Activated CD4-positive, alpha-beta T cell treated with anti-CD3 and anti-CD28 coated beads for 4 hours (primary cell): ENCODE results near the gene COL18A1.
"Not testable (repeated sequence)": the region's sequence is repeated elsewhere in the genome, so short reads cannot be mapped to it uniquely, and the experiment has no call there.

Experiments
- DNase-seq, 2 donors: peaks; one replicate each; pipeline ENCODE4 v3.0.0-alpha.2; 2020

Gene COL18A1

DNA sequence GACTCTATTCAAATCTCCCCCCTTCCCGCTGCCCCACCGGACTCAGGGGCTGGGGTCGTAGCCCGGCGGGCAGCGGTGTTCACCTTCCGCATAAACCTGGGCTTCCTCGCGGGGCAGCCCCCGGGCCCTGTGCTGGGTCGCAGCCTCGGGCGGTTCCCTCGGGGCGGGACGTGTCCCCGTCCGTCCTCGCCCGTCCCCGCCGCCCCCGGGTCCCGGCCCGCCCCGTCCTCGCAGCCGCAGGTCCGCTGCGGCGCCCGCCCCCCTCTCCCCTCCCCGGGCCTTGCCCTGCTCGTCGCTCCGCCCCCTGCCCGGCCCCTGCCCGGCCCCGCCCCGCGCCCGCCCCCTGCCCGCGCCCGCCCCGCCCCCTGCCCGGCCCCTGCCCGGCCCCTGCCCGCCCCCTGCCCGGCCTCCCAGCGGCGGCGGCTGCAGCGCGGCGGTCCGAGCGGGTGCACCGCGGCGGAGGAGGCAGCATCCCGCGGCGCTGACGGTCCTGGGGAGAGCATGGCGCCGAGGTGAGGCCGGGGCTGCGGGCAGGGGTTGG, at the start of gene COL18A1:
Gene COL18A1, plus strand, starts transcription at position 436 of the 541 bp plus-strand sequence. Its CDS starts 66 bp downstream, at position 502.
- peak; percentile 40 to 44 for DNase-seq

DNA sequence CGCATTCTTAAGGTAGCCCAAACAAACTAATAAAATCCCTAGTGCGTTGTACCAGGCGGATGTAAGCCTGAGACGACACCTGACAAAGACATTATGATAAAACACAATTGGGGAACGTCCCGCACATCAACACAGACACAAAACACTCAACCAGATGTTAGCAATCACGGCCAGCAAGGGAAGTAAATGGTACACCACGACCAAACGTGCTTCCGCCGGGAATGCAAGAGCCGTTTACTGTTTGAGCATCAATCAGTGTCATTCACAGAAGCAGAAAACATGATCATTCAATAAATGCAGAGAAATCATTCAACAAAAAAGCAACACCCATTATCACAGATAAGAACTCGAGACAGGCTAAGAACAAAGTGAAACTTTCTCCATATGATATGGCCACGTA, 49.4 kb upstream of the COL18A1 start:
- no peak for DNase-seq

DNA sequence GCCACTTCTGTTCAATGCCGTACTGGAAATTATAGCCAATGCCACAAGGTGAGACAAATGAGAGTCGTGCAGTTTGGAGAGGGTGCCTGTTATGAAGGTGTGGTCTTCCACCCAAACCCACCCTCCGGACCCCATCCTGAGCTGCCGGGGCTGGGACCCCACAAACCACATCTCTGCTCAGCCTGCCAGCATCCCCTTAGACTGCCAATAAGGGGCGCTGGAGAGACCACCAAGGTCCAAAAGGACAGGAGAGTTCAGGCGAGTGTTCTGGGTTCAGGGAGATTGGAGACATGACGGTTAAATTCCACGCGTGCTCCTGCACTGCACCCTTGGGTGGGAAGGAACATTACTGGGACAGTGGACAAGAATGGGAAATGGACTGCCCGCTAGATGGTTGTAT, 48.7 kb upstream of the COL18A1 start:
- no peak for DNase-seq

GRCh38 chr21:45356653-45357435, 48.1 kb upstream of the COL18A1 start:
- DNase-seq, result no peak

DNA sequence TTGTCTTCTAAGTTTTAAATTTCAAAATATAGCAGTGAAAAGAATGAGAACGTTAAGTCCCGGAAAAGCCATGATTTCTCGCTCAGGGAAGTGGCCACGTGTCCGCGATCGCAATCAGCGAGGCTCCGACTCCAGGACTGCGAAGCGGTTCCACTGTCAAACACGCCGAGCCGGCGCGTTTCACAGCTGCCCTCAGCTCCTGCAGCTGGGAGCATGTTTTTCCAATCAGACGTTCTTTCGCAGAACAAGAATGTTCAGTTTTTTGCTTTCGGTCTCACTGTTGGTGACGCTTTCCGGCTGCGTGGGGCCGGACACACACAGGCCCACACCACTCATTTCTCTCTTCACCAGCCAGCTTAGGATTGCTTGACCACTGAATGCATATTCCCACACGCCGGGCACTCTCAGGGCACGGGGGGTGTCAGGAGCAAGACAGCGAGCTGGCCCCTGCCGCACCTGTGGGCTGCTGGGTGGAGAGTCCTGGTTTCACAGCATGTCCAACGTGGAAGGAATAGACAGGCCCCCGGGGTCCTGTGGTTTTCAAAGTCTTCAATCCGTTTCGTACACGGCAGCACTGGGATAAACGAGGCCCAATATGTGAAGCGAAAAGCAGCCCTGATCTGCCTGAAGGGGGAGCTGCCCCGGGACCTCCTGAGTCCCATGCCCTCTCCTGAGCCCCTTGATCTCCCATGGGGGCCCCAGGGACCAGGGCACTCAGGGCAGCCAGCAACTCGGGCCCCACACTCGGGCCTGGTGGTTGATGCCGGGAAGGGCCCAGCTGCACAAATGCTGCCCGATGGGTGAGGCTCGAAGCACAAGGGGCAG, 47.3 kb upstream of the COL18A1 start:
- no peak for DNase-seq

- DNase-seq, result no peak
These were observed 46.7 kb upstream of the COL18A1 start for GRCh38 chr21:45358261-45358670.

- no peak for DNase-seq
These were observed 46.2 kb upstream of the COL18A1 start for GRCh38 chr21:45358711-45359310.

- no peak for DNase-seq
These were observed 45.3 kb upstream of the COL18A1 start for GRCh38 chr21:45359451-45360217.

GRCh38 chr21:45361033-45361997, 43.6 kb upstream of the COL18A1 start:
- no peak for DNase-seq

GRCh38 chr21:45362077-45362747, 42.8 kb upstream of the COL18A1 start:
- DNase-seq, result no peak

DNA sequence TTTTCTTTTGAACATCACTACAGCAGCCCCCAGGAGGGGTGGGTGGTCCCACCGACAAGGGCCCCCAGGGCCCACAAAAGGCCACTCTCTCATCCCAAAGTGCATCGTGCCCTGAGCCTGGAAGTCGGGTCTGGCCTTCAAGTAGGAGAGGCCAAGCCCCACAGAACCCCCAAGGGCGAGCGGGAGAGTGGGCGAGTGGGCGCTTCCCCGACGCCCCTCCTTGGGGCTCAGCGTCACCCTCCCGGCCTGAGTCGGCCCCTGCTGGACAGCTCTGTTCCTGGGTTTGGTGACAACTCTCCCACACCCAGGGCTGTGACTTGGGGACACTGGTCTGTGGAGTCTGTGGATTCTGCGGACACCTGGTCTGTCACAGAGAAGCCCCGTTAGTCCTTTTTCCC, 42.2 kb upstream of the COL18A1 start:
- no peak for DNase-seq

- DNase-seq, result not testable (repeated sequence)
These were observed 41.7 kb upstream of the COL18A1 start for GRCh38 chr21:45363272-45363671.

GRCh38 chr21:45363921-45364467, 41.0 kb upstream of the COL18A1 start:
- peak; percentile 19 to 42 for DNase-seq

GRCh38 chr21:45364468-45365185, 40.3 kb upstream of the COL18A1 start:
- no peak for DNase-seq

DNA sequence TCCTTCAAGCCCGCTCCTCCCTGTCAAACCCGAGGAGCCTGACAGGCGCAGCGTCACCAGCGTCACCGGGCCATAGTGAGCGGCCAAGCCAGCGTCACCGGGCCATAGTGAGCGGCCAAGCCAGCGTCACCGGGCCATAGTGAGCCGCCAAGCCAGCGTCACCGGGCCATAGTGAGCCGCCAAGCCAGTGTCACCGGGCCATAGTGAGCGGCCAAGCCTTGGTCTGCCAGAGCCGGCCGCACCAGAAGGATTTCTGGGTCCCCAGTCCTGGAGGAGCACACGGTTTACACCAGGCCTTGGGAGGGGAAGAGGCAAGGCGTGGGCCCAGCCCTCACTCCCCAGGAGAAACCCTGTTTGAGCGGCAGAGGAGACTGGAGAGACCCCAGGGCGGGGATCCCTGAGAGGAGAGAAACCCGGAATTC, 39.8 kb upstream of the COL18A1 start:
- DNase-seq, result no peak

GRCh38 chr21:45365608-45366241, 39.2 kb upstream of the COL18A1 start:
- no peak for DNase-seq

- DNase-seq, result no peak
These were observed 38.5 kb upstream of the COL18A1 start for GRCh38 chr21:45366476-45366875.

DNA sequence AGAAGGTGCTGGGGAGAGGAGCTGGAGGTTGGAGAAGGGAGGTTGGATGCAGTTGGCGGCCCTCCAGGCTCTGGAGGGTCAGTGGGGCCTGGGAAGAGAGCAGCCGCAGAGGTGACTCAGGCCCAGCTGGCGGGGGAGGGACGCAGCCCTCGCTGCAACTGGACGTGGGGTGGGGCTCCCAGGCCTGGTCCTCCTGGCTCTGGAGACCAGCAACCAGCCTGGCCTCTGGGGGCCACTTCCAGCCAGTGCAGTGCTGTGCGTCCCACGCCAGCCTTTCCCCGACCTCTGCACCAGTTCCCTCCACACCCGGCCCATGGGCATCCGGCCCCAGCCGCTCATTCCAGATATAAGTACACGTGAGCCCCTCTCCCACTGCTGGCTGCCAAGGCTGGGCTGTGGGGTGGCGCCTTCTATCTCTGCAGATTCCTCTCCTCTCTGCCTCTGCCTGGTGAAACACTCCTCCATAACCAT, 38.0 kb upstream of the COL18A1 start:
- no peak for DNase-seq
